Activated CD8-positive, alpha-beta memory T cell treated with anti-CD3 and anti-CD28 coated beads for 48 hours (primary cell): Measurements from ENCODE around the gene RIPOR1.
"Not testable (repeated sequence)": the region's sequence is repeated elsewhere in the genome, so short reads cannot be mapped to it uniquely, and the experiment has no call there.

ENCODE experiments used
- DNase-seq, 3 experiments: peaks; one replicate each; pipeline ENCODE4 v3.0.0-alpha.2; 2020; ENCODE audit warnings: low read depth in 2 of 3, low spot score in 2 of 3

RIPOR1 gene

GRCh38 chr16:67517155-67517445 lies 11.5 kb upstream of the RIPOR1 start:
- DNase-seq: no peak

GRCh38 chr16:67517661-67518423 lies 10.8 kb upstream of the RIPOR1 start:
- DNase-seq: no peak

- DNase-seq: no peak
Observed at GRCh38 chr16:67518676-67519075, 10.0 kb upstream of the RIPOR1 start.

GRCh38 chr16:67519242-67519641 lies 9.4 kb upstream of the RIPOR1 start:
- DNase-seq: no peak

GRCh38 chr16:67521095-67521804 lies 7.4 kb upstream of the RIPOR1 start:
- peak; percentile 91 to 98 (median 96) for DNase-seq

GRCh38 chr16:67525176-67525860 lies 3.3 kb upstream of the RIPOR1 start:
- no peak for DNase-seq

GRCh38 chr16:67526149-67526791 lies 2.4 kb upstream of the RIPOR1 start:
- DNase-seq: no peak

- DNase-seq: no peak
Observed at GRCh38 chr16:67528870-67529581, 397 bp downstream of the RIPOR1 start.

GRCh38 chr16:67529582-67530012 lies 968 bp downstream of the RIPOR1 start:
- no peak for DNase-seq

- no peak for DNase-seq
Observed at GRCh38 chr16:67530013-67530939, 1.6 kb downstream of the RIPOR1 start.

- no peak for DNase-seq
Observed at GRCh38 chr16:67531247-67531646, 2.6 kb downstream of the RIPOR1 start.

- DNase-seq: no peak
Observed at GRCh38 chr16:67533024-67533560, 4.5 kb downstream of the RIPOR1 start.

- DNase-seq: not testable (repeated sequence)
Observed at GRCh38 chr16:67533987-67534386, 5.4 kb downstream of the RIPOR1 start.

- no peak for DNase-seq
Observed at GRCh38 chr16:67534431-67534830, 5.8 kb downstream of the RIPOR1 start.

- DNase-seq: no peak
Observed at GRCh38 chr16:67535201-67535600, 6.6 kb downstream of the RIPOR1 start.

GRCh38 chr16:67537270-67537635 lies 8.6 kb downstream of the RIPOR1 start:
- DNase-seq: no peak

GRCh38 chr16:67537636-67538591 lies 9.3 kb downstream of the RIPOR1 start:
- DNase-seq: no peak

- no peak for DNase-seq
Observed at GRCh38 chr16:67538666-67539101, 10.1 kb downstream of the RIPOR1 start.

- DNase-seq: no peak
Observed at GRCh38 chr16:67539271-67539670, 10.6 kb downstream of the RIPOR1 start.
